GM13977 (cell line): ENCODE measurements around the gene WASHC2C.
"Not testable (repeated sequence)": the region's sequence is repeated elsewhere in the genome, so short reads cannot be mapped to it uniquely, and the experiment has no call there.

Experiments used
- DNase-seq: peaks from one replicate; pipeline ENCODE4 v3.0.0; 2012; ENCODE audit warnings: low spot score
- in situ Hi-C: fragments of 300-500 bp; cut with MboI; formaldehyde crosslinking; loops from one replicate; pipeline ENCODE4 v1.12.0; 2022; ENCODE audit warnings: low sequenced_read_pairs, low pct_unique_long_range_greater_than_20kb, mixed read lengths, inconsistent platforms; ENCODE audit not compliant: unreplicated experiment
- TF ChIP-seq, protein P1 (sequence below): IDR thresholded peaks from 2 replicates; pipeline ENCODE4 v1.5.1; 2012; ENCODE audit warnings: mild to moderate bottlenecking, control low read depth; ENCODE audit not compliant: insufficient read depth; ENCODE audit errors: extremely low read depth, missing control alignments

Gene WASHC2C

DNA sequence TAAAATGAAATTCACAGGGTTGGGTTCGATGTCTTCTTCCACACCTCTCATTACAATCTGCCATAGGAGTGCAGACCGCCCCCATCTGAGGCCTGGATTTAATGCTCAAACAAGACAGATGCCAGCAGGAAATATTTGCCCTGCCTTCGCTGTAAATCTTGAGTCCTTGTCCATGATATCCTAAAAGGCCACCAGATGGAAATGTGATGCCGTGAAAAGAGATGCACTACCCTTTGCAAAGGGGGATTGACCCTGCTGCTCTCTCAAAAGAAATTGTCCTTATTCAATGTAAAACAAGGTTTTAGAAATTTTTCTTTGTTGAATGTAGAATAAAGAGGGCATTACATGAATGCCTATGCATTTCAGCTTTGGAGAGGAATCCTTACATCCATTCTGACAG lies 82.8 kb downstream of the WASHC2C start:
- in situ Hi-C loops, result no loop called here
- TF ChIP-seq, protein P1, sequence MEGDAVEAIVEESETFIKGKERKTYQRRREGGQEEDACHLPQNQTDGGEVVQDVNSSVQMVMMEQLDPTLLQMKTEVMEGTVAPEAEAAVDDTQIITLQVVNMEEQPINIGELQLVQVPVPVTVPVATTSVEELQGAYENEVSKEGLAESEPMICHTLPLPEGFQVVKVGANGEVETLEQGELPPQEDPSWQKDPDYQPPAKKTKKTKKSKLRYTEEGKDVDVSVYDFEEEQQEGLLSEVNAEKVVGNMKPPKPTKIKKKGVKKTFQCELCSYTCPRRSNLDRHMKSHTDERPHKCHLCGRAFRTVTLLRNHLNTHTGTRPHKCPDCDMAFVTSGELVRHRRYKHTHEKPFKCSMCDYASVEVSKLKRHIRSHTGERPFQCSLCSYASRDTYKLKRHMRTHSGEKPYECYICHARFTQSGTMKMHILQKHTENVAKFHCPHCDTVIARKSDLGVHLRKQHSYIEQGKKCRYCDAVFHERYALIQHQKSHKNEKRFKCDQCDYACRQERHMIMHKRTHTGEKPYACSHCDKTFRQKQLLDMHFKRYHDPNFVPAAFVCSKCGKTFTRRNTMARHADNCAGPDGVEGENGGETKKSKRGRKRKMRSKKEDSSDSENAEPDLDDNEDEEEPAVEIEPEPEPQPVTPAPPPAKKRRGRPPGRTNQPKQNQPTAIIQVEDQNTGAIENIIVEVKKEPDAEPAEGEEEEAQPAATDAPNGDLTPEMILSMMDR, result no peak
- DNase-seq, result no peak

DNA sequence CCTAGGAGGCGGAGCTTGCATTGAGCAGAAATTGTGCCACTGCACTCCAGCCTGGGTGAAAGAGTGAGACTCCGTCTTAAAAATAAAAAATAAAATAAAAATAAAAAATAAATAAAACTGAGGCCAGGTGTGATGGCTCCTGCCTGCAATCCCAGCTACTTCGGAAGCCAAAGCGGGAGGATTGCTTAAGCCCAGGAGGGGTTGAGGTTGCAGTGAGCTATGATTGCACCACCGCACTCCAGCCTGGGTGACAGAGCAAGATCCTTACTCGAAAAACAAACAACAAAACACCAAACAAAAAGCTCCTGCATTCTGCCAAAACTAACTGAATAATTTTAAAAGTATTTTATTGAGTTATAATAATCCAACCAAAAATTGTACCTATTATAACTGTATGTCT lies 84.0 kb downstream of the WASHC2C start:
- no peak for DNase-seq
- in situ Hi-C loops, result no loop called here
- TF ChIP-seq, protein P1, result no peak

DNA sequence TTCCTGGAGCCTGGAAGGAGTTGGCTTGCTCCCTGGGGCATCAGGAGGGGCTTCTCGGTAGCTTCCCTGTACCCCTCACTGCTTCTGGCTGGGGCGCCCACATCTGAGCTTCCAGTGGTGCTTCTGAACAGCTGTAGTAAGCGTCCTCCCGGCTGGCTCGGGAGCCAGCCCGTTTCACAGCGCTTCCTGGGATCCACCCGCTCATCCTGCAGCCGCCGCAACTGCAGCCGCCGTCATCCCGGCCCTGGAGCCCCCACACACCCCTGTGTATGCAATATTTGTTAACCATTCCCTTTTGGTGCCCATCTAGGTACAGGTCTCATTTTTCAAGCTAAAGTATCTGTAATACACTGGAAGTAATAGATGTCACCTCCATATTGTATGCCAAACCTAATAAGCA lies 85.9 kb downstream of the WASHC2C start:
- DNase-seq, in situ Hi-C loops: not testable (repeated sequence)

DNA sequence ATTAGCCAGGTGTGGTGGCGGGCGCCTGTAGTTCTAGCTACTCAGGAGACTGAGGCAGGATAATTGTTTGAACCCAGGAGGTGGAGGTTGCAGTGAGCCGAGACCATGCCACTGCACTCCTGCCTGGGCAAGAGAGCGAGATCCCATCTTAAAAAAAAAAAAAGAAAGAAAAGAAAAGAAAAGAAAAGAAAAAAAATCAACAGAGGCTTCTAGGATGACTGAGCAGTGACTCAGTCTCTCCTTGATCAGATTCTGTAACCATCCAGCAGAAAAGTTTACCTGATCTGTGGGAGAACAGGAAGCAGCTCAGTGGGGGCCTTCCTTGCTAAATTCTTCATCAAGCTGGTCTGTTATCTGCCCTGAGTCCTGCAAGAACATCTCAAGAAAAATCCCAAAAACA lies 87.1 kb downstream of the WASHC2C start:
- DNase-seq, in situ Hi-C loops: not testable (repeated sequence)

DNA sequence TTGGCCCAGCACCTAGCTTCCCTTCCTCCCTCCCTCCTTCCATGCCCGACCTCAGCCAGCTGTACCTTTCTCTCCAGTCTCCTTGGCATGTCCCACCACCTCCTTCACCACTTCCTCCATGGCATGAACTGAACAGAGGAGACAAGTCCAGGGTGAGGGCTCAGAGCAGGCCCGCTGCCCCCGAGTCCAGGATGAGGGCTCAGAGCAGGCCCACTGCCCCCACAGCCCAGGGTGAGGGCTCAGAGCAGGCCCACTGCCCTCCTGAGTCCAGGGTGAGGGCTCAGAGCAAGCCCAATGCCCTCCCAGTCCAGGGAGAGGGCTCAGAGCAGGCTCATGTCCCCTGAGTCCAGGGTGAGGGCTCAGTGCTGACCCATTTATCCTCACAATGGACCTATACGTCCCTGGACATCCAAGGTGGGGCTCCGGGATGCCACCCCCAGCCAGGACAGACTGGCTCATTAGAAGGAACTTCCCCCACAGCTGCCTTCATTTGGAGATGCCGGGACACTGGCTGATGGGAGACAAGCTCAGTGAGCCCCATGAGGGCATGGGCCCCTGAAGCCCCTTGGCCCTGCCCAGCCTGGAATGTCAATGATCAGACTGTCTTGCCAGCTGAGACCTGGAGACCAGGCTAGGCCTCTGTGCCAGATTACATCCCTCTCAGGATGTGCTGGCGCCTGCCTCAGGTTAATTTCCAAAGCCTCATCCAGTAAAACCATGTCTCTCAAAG lies 90.2 kb downstream of the WASHC2C start:
- in situ Hi-C loops, result no loop called here
- TF ChIP-seq, protein P1, result no peak
- no peak for DNase-seq

DNA sequence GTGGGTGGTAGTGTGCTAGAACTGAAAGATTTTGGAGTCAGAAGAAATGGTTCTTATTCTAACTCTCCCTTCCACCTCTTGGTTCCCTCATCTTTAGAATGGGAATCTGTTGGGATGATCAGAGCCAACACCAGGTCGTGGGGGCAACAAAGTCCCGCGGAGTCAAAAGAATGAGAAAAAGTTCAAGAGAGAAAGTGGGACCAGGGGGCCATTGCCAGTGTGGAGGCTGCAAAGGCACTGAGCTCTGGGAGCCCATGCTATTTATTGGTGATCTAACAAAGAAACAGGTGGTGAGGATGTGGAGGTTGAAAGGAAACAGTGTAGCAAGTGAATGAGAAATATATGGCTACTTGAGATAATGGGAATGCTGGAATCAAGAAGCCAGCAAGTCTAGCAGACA lies 90.8 kb downstream of the WASHC2C start:
- DNase-seq, result no peak
- TF ChIP-seq, protein P1, result no peak
- in situ Hi-C loops, result no loop called here

DNA sequence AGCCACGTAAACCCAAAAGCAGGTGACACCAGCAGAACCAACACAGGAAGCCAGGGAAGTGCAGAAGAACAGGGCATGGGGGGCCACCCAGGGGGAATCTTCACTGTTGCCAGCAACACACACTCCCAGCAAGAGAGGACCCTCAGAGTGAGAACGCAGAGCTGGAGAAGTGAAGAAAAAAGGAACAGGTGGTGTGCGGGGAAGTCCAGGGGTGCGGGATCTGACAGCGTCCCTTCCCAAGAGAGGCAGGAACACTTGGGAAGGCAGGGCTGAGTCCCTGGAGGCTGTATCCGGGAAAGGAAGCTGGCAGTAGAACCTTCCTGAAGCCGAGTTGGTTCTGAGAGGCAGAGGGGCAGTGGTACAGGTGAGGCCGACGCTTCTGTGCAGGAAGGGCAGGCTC lies 92.5 kb downstream of the WASHC2C start:
- TF ChIP-seq, protein P1, result no peak
- no peak for DNase-seq
- in situ Hi-C loops, result no loop called here

DNA sequence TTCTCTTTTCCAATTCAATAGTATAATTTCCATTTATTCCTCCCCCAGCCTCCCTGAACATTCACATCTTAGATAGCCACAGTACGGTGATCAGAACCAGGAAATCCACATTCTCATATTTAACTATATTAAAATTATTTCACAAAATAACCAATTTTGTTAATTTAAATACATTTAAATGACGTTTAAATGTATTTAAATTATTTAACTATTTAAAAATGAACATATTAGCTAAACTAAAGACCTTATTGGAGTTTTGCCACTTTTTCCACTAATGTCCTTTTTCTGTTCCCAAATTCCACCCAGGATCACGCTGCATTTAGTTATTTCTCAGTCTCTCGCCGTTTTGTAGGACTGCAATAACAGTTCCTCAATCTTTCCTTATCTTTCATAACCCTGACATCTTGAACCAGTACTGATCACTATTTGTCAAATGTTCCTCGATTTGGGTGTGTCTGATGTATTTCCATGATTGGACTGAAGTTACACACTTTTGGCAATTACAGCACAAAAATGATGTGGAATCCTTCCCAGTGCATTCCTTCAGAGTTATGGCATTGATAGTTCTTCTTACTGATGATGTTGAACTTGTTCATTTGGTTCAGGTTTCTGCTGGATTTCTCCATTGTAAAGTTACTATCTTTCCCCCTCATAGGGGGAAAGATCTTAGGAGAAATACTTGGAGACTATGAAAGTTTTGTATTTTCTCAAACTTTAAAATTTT lies 93.2 kb downstream of the WASHC2C start:
- DNase-seq, in situ Hi-C loops: not testable (repeated sequence)

DNA sequence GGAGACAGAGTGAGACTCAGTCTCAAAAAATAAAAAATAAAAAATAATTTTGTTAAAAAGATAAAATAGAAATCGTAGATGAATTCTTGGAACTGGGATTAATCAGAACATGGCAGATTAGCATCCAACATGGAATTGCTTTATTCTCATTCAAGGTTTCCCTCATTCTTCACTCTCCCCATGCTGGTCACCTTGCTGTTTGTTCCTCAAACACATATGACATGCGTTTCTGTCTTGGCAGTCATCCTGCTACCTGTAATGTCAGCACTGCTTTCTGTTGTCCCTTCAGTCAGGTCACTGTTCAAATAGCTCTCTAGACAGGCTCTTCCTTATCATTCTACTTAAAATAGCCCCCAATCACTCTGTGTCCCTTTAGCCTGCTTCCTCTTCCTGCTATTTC lies 95.9 kb downstream of the WASHC2C start:
- DNase-seq, in situ Hi-C loops: not testable (repeated sequence)
